Activated CD8-positive, alpha-beta memory T cell treated with anti-CD3 and anti-CD28 coated beads, Interleukin-2, amount 50 U/mL, for 24 hours (primary cell): ENCODE results near the gene RGP1.
A peak's percentile ranks its signal among the peaks of the same experiment; 100 is the strongest.

ENCODE experiments used
- DNase-seq: peaks from one replicate; pipeline ENCODE4 v3.0.0-alpha.2; 2020; ENCODE audit errors: extremely low read depth

RGP1 gene

DNA sequence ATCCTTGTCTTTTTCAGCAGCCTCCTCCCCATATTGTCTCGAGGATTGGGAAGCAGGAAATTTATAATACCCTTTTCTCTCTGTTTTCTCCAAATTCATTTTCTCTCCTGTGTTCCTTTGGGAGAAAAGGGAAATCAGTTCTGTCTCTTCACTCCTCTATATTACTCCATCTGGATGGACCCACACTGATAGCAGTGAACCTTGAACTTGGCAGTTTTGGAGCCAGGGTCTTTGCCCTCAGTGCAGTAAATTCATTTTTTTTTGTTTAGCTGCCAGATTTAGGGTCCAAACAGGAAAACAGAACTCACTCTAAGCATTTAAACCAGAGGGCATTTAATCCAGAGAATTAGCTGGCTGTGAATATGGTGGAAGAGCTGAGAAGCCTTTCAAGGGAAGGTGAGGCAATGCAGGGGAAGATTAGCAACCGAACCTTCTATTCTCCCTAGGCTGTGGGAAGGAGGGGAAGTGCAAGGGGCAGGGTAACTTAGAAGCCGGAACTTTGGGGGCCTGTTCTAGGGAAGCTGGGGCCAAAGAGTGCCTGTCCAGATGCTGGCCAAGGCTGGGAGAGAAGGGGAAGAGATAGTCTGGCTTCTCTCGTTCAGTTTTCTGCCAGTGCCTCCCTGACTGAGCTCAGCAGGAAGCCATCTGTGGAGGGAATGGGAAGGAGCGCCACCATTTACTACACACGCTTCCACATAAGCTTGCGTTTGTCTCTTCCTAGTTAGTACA, 26.0 kb downstream of the RGP1 start:
- no peak for DNase-seq

DNA sequence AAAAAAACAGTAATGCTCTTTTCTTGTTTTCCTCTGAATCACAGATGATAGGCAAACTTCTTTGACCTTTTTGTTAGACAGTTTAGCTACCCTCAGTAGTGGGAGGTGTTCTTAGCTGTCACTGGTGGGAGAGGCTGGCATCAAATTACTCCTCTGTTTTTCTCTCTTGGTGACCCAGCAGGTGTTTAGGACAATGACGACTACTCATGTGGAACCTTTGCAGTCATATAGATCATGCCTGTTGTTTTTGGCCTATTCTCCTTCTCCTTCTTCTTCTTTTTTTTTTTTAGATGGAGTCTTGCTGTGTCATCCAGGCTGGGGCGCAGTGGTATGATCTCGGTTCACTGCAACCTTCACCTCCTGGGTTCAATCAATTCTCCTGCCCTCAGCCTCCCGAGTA, 26.9 kb downstream of the RGP1 start:
- DNase-seq = no peak

DNA sequence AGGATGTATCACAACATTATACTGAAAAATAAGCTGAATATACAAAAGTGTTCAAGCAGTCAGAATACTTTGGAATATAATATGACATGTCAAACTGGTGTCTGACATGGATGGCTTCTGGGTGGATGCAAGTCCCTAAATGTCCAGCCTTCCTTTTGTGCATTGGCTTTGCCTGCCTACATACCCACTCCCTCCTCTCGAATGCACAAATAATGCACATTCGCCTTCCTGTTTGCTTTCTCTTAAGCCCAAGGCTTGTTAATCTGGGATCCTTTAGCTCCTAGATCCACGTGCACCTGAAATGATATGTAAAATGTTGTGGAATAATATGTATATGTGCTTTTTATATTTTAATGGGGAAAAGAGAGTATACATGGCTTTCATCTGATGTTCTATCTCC, 29.4 kb downstream of the RGP1 start:
- no peak for DNase-seq

DNA sequence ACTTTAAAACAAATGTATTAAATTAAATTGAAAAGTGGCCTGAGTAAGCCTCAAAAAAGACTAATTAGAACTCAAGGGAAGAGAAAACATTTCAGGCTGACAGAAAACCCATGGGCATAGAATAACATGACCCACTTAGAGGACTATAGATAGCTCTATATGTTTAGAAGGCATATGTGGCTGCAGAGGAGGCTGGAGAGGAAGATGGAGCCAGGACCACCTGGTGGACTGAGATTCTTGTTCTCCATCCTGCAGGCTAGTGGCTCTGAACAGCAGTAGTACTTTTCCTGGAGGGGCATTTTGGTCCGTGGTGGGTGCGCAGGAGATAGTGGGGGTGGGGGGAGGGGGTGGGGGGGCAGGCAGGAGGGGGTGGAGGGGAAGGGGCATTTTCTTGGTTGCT, 32.0 kb downstream of the RGP1 start:
- no peak for DNase-seq

DNA sequence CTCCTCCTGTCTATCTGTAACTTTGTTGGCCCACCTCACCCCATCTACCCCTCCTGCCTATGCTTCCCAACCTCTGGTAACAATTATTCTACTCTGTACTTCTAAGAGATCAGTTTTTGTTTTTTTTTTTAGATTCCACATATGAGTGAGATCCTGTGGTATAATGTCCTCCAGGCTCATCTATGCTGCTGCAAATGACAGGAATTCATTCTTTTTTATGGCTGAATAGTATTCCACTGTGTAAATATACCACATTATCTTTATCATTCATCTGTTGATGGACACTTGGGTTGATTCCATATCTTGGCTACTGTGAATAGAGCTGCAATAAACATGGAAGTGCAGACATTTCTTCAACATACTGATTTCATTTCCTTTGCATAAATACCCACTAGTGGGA, 34.3 kb downstream of the RGP1 start:
- DNase-seq = no peak

DNA sequence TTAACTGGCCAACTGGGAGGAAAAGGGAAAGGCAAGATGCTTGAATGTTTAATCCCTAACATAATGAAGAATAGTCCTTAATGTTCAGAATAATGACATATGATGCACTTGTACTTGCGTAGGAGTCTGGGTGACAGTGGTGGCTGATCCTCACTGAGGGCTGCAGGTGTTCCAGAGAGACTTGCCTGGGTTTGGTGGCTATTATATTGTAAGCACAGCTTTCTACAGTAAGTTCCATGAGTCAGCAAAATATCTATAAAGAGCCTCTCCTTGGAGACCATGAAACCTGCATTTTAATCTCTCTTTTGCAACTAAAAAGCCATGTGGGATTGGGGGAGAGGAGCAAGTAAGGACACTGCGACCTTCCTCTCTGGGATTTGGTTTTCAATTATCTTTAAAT, 40.5 kb downstream of the RGP1 start:
- no peak for DNase-seq

DNA sequence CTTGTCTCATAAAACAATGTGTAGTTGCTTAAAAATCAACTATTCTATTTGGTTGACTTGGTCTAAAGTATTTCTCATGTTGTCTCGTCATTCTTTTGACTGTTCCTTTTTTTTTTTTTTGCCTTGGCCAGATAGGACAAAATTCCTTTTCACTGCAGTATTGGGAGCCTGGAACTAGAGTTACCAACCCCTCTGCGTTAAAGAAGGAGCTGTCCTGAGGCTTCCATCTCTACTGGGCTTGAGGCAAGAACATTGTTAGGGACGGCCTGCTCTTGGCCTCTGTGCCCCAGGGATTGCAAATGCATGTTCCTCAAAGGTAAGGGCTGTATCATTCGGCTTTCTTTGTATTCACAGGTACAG, 40.9 kb downstream of the RGP1 start:
- DNase-seq = no peak

DNA sequence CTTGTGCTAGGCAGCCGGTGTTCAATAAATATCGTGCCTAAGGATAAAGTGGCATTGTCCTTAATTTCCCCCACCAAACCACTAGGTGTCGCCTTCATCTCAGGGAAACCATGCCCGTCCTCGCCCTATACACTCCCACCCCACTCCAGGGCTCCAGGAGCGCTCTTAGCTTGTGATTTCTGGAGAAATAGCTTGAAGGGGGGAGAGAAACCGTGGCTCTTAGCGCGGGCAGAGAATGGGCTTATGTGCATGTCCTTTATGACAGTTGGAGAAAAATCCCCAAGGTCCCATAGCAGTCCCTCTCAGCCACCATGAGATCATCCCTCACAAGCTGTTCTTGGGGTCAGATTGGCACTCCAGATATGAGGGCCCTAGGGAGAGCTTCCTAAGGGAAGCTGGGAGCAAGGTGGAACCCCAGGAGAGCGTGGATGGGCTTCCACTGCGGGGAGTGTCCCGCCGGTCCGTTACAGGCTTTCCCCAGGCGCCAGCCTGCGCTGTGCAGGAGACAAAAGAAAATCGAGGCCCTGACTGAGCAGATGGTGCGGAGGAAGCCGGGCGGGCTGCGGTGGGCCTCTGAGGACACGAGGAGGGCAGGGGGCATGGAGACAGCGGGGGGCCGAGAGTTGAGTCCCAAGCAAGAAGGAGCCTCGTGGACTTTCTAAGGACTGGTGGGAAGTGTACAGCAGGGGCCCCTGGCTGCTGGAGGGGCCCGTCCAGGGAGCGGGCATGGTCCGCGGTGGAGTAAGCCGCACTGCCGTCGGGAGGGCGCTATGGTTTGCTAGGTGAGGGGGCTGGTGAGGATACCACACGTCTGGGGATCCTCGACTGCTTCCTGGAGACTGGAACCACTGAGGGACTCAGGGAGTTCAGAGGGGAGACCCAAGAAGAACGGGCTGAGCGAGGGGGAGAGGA, 41.6 kb downstream of the RGP1 start:
- DNase-seq = peak; percentile 13

DNA sequence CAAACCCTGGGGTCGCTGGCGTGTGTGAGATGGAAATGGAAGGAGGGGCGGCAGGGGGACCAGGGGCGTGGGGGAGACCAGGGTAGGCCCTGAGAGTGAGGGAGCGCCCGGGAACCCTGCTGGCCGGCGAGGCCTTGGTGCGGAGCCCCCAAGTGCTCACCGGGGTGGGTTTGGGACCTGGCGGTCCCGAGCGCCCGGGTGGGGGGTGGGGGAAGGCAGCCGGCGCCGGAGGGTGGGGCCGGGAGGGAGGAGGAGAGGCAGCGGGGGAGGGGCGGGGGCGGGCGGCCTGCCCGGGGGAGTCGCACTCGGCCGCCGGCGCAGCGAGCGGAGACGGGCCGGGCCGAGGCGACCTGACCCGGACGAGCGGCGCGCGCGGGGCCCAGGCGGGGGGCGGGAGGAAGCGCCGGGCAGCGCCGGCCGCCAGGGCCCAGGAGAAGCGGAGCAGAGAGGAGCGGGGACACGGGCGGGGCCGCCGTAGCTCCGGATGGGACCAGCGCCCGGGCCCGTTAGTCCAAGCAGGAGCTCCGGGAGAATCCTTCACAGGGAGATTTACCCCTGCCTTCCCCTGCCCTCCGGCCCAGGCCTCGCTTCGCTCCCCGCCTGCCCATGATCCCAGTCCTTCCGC, 42.3 kb downstream of the RGP1 start, which contains the start of gene NPR2:
Gene NPR2 (plus strand): TSS at position 295 of the 625 bp plus-strand sequence. CDS start 818 bp downstream, outside the sequence.
- DNase-seq = no peak

DNA sequence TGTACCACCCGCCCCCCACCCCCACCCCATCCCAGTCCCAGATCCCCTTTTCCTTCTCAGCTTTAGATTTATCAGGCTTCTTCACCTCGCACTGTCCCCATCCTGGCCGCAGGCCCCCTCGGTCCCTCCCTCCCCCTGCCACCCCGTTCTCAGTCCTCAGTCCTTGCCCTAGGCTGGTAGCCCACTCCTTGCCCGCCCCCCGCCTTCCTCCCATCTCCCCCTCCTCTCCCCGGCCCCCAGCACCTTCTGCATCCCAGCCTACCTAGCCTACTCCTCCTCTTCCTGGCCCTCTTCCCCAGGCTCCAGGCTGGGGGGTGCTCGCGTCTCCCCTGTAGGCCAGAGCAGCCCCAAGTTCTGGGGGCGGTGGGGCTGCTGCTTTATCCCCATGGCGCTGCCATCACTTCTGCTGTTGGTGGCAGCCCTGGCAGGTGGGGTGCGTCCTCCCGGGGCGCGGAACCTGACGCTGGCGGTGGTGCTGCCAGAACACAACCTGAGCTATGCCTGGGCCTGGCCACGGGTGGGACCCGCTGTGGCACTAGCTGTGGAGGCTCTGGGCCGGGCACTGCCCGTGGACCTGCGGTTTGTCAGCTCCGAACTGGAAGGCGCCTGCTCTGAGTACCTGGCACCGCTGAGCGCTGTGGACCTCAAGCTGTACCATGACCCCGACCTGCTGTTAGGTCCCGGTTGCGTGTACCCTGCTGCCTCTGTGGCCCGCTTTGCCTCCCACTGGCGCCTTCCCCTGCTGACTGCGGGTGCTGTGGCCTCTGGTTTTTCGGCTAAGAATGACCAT, 43.1 kb downstream of the RGP1 start:
- no peak for DNase-seq

DNA sequence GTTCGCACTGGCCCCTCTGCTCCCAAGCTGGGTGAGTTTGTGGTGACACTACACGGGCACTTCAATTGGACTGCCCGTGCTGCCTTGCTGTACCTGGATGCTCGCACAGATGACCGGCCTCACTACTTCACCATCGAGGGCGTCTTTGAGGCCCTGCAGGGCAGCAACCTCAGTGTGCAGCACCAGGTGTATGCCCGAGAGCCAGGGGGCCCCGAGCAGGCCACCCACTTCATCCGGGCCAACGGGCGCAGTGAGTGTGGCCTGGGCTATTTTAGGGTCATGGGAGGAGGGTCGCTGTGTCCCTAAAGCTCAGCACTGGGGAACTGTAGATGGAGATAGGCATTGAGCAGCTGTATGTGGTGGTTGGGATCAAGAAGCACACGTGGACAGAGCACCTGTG, 43.7 kb downstream of the RGP1 start:
- DNase-seq = no peak

DNA sequence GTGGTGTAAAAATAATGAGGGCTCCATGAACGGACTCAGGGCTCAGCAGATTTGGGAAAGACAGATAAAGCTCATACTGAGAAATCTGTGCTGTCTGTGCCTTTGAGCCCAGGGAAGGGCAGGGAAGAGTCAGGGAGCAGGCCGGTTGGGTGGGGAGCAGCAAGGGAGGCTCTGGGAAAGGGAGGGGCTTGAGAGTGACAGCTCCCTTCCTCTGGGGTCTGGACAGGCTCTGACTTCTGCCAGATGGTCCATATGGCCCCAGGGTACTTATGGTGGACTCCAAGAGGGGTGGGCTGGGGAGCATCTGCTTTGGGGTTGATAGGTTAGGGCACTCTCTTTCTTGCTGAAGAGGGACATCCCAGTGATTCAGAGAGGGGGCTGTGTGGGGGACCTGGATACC, 44.4 kb downstream of the RGP1 start:
- DNase-seq = no peak

DNA sequence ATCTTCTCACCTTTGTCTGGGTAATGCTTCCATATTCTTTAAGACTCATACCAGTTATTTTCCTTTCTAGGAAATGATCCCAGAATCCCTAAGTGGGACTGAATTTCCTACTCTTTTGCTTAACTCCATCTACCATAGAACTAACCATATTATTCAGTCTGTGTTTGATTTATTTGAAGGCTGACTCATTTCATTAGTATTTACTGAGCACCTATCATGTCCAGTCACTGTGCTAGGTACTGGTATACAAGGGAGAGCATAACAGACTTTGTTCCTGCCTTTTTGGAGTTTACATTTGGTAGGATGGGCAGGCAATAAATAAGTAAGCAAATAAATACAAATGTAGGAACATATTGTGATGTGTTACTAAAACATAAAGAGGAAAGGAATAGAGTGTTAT, 46.6 kb downstream of the RGP1 start:
- DNase-seq = no peak

DNA sequence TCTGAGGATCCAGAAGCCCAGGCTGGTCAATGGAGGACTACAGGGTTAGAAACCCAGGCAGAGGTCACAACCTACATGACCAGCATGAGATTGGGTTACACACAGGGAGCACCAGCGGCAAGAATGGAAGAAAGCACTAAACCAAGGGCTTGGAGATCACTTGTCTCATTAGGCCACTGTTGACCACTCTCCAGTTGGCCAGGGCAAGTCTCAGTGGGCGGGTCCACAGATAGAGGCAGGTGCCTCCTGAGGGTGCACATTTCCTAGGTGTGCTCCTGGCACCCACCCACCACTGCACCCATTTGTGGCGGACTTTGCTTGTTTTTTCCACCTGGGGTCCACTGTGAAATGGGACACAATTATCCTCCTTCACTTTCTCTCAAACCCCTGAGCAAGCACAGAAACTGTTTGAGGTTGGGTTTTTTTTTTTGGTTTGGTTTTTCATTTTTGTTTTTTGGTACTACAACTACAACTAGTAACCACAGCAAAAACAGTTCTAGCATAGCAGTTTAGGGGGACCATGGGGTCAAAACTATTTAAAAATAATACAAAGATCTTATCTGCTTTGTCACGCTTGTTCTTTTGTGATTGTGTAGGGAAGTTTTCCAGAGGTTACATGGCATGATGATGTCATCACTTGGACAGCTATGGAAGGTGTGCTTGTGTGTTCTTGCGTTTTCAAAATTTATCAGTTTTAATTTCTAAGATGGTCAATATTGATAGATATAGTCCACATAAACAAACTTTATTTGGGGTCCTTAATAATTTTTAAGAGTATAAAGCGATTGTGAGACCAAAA, 48.4 kb downstream of the RGP1 start:
- DNase-seq = no peak

DNA sequence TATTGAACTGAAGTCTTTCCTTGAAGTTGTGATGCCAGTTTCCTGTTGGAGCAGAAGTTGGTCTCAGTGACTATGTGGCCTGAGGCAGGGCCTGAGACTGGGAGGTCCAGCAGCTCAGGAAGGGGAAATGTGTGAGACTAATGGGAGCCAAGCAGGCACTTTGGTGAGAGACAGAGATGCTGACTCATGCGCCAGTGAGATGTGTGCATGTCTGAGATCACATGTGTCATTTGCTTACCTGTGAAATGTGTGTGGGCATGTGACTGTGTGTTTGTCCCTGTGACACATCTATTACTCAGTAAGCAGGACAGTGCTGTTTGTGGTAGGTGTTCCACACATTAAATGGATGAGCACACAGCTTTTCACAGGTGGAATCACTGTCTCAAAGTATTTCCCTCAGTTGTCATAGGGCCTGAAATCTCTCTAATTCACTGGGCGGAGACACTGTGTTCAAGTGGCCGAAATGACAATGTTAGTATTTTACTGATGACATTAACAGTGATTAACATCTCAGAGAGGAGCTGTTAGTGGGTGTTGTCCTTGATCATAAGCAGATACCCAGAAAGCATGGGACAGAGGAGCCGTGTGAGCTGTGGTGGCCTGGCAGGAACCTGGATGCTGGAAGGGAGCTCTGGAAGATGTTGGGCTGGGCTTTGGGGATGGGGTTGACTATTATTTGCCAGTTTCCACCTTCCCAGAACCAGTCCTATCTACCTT, 49.7 kb downstream of the RGP1 start:
- DNase-seq = no peak

DNA sequence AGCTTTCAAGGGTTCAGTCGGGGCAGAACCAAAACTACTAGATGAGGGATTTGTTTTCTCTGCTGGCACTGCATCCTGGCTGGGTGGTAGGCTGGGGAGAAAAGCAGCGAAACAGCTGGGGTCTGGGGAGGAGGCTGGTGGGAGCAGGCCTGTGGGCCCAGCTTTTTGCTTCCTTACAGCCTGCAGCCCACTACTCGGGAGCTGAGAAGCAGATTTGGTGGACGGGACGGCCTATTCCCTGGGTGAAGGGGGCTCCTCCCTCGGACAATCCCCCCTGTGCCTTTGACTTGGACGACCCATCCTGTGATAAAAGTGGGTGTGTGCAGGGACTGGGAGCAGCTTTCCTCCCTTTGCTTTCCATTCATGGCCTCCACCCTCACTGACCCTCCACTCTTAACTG, 51.4 kb downstream of the RGP1 start:
- no peak for DNase-seq

DNA sequence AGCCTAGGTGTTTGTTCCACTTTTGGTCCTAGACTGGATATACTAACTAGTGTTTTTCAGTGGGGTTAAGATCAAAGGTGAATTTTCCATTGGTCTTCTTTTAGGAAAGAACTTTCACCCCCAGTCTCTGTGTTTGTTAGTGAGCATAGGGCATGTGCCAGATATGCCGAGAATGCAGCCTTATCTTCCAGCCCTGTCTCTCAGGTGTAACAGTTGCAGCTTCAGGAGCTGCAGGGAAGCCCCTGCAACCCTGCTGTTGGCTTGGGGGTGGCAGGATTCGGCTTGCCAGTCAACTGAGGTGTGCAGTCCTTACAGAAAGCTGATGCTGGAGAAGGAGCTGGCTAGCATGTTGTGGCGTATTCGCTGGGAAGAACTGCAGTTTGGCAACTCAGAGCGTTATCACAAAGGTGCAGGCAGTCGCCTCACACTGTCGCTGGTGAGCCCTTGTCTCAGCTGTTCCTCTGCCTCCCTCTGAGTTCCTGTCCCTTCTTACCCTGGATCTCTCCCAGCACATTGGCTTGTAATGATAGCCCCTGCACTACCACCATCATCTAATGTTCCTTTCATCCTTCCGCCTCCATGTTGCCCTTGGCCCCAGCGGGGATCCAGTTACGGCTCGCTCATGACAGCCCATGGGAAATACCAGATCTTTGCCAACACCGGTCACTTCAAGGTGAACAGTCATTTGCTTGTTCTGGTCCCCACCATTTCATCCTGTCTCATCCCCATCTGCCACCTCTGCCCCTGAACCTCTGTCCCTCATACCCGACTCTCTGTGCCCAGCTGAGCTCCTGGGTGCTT, 52.4 kb downstream of the RGP1 start:
- no peak for DNase-seq

DNA sequence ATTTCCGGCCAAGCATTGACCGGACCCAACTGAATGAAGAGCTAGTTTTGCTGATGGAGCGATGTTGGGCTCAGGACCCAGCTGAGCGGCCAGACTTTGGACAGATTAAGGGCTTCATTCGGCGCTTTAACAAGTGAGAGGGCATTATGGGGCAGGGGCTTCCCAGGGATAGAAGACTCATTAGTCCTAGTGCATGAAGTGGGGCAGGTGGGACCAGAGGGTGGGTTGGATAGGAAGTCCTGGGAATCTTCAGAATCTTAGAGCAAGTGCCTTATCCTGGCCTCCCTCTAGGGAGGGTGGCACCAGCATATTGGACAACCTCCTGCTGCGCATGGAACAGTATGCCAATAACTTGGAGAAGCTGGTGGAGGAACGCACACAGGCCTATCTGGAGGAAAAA, 57.0 kb downstream of the RGP1 start:
- DNase-seq = no peak
